Mucosa of stomach (tissue), 1 donor: Measurements from ENCODE around the gene CNTNAP2.
"Not testable (repeated sequence)": the region's sequence is repeated elsewhere in the genome, so short reads cannot be mapped to it uniquely, and the experiment has no call there.

Experiments used
- H3K27me3 ChIP-seq: one replicate; pipeline ENCODE4 v1.7.0; 2013; ENCODE audit warnings: mild to moderate bottlenecking, low read length; ENCODE audit not compliant: control insufficient read depth, insufficient read depth
- H3K36me3 ChIP-seq: one replicate; pipeline ENCODE4 v1.7.0; 2013; ENCODE audit warnings: low read length; ENCODE audit not compliant: control insufficient read depth, insufficient read depth
- H3K4me1 ChIP-seq: one replicate; pipeline ENCODE4 v1.7.0; 2013; ENCODE audit warnings: mild to moderate bottlenecking, low read length; ENCODE audit not compliant: control insufficient read depth, insufficient read depth
- H3K4me3 ChIP-seq: one replicate; pipeline ENCODE4 v1.7.0; 2013; ENCODE audit warnings: low read length
- H3K9ac ChIP-seq: one replicate; pipeline ENCODE4 v1.7.0; 2013; ENCODE audit warnings: mild to moderate bottlenecking, low read length, moderate library complexity
- H3K9me3 ChIP-seq: one replicate; pipeline ENCODE4 v1.7.0; 2013; ENCODE audit warnings: mild to moderate bottlenecking, low read length, moderate library complexity; ENCODE audit not compliant: control insufficient read depth
- donor health status: Pancreatic carcinoma.

The CNTNAP2 gene

DNA sequence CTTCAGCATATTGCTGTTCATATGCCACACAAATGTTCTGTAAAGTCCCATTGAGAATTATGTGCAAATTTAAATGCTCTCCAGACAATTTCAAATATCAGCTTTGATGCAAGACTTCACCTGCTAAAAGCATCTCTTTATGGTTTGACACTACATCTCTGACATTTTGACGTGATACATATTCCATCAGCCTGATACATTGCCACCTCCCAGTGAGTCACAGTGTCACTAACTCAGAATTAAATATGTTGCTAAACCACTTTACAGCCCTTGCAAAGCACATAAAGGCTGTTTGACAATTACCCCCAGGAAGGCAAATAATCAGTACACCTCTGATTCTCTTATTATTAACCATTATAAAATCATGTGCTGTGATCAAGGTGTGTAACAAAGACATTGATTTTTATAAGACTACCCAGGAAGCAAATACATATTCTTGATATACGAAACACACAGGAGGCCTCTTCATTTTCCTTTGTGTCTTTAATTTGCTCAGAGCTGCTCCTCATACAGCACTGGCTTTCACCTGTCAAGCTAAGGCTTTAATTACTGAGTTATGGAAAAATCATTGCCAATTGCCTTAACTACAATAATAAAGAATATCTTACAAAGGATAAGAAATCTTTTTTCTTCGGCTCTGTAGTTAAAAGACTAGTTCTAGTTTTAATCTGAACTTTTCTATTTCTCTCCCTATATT is 1926.5 kb downstream of the CNTNAP2 start:
- H3K36me3 ChIP-seq = no peaks in the 10 kb centered on the region

GRCh38 chr7:148044173-148044572 is 1927.6 kb downstream of the CNTNAP2 start:
- no peaks in the 10 kb centered on the region for H3K27me3 ChIP-seq
- H3K9ac ChIP-seq = no peak overlapping the region
- H3K4me1 ChIP-seq = no peaks in the 10 kb centered on the region
- no peak overlapping the region for H3K4me3 ChIP-seq
- no peaks in the 10 kb centered on the region for H3K36me3 ChIP-seq
- no peaks in the 10 kb centered on the region for H3K9me3 ChIP-seq

More for the DNA sequence above, 1926.5 kb downstream of the CNTNAP2 start:
- H3K27me3 ChIP-seq = no peaks in the 10 kb centered on the region
- no peaks in the 10 kb centered on the region for H3K4me1 ChIP-seq
- H3K9me3 ChIP-seq = no peaks in the 10 kb centered on the region
- H3K4me3 ChIP-seq = no peak overlapping the region
- no peak overlapping the region for H3K9ac ChIP-seq

- Histone ChIP-seq H3K9me3 (no peaks in the 10 kb centered on the region), H3K36me3 (no peaks in the 10 kb centered on the region), H3K4me3 (no peak overlapping the region), H3K27me3 (no peaks in the 10 kb centered on the region), H3K4me1 (no peaks in the 10 kb centered on the region), H3K9ac (no peak overlapping the region)
These were observed 1928.9 kb downstream of the CNTNAP2 start for GRCh38 chr7:148045521-148045920.

GRCh38 chr7:148049068-148049467 is 1932.5 kb downstream of the CNTNAP2 start:
- H3K9ac ChIP-seq = no peak overlapping the region
- H3K4me3 ChIP-seq = no peak overlapping the region
- H3K27me3 ChIP-seq = no peaks in the 10 kb centered on the region
- H3K9me3 ChIP-seq = no peaks in the 10 kb centered on the region
- H3K4me1 ChIP-seq = no peaks in the 10 kb centered on the region
- H3K36me3 ChIP-seq = no peaks in the 10 kb centered on the region

DNA sequence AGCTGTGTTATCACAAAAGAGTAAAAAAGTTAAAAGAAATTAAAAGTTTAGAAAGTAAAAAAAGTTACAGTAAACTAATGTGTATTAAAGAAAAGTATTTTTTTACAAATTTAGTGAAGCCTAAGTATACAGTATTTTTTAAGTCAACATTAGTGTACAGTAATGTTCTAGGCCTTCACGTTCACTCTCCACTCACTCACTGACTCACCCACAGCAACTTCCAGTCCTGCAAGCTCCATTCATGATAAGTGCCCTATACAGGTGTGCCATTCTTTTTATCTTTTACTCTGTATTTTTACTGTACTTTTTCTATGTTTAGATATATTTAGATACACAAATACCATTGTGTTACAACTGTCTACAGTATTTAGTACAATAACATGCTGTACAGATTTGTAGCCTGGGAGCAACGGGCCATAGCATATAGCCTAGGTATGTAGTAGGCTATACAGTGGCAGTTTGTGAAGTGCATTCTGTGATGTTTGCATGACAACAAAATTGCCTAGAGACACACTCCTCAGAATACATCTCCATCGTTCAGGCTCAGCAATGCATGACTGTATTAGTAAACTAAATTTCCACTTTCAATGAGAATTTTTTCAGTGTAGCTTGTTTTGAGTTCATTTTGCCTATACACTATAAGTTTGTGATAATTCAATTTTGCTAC is 1934.0 kb downstream of the CNTNAP2 start:
- Histone ChIP-seq H3K27me3 (no peaks in the 10 kb centered on the region), H3K4me1 (no peaks in the 10 kb centered on the region), H3K4me3 (no peak overlapping the region), H3K9me3 (no peaks in the 10 kb centered on the region), H3K9ac (no peak overlapping the region), H3K36me3 (no peaks in the 10 kb centered on the region)

DNA sequence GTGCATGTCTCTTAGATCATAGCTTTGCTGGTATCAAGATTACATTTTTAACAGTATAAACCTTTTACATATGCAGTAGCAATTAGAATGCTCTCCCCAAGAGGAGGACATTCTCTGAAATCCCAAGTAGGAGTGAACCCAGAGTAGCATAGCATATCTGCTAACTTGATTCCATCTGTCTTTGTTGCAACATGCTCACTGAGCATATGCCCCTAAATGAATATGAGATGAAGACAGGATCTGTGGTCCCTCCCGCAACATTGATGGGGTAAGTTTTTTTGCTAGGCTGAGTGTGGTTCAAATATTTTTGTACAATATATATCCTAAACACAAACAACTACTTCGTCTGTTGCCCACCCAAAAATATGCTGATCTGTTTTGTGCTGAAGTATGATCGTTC is 1939.8 kb downstream of the CNTNAP2 start:
- no peaks in the 10 kb centered on the region for H3K27me3 ChIP-seq
- no peaks in the 10 kb centered on the region for H3K9me3 ChIP-seq
- H3K4me1 ChIP-seq = no peaks in the 10 kb centered on the region
- no peak overlapping the region for H3K4me3 ChIP-seq
- H3K9ac ChIP-seq = no peak overlapping the region
- no peaks in the 10 kb centered on the region for H3K36me3 ChIP-seq

DNA sequence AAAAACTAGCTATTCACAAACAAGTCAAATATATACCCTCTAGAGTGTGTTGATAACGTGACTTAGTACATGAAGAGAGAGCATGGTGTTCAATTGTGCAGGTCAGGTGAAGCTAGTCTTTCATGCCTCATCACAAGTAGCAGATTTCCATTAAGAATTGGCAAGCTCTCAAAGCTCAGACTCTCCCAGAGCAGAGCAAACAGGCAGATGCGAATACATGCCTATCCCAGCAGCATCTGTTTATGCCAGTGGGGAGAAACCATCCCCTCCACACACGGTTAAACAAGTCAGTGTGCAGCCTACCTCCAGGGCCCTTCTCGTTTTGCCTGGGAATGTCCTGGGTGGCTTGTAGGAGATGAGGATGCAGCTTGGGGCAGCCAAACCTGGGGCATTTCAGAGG is 1941.5 kb downstream of the CNTNAP2 start:
- no peaks in the 10 kb centered on the region for H3K4me1 ChIP-seq
- no peaks in the 10 kb centered on the region for H3K27me3 ChIP-seq
- H3K9ac ChIP-seq = no peak overlapping the region
- no peak overlapping the region for H3K4me3 ChIP-seq
- H3K9me3 ChIP-seq = no peaks in the 10 kb centered on the region
- no peaks in the 10 kb centered on the region for H3K36me3 ChIP-seq

- Histone ChIP-seq H3K9me3 (no peaks in the 10 kb centered on the region), H3K36me3 (no peaks in the 10 kb centered on the region), H3K4me1 (no peaks in the 10 kb centered on the region), H3K4me3 (no peak overlapping the region), H3K9ac (no peak overlapping the region), H3K27me3 (no peaks in the 10 kb centered on the region)
These were observed 1942.2 kb downstream of the CNTNAP2 start for GRCh38 chr7:148058753-148059152.

- Histone ChIP-seq H3K9ac (no peak overlapping the region), H3K9me3 (no peaks in the 10 kb centered on the region), H3K27me3 (no peaks in the 10 kb centered on the region), H3K36me3 (no peaks in the 10 kb centered on the region), H3K4me1 (no peaks in the 10 kb centered on the region), H3K4me3 (no peak overlapping the region)
These were observed 1944.1 kb downstream of the CNTNAP2 start for GRCh38 chr7:148060724-148061123.

DNA sequence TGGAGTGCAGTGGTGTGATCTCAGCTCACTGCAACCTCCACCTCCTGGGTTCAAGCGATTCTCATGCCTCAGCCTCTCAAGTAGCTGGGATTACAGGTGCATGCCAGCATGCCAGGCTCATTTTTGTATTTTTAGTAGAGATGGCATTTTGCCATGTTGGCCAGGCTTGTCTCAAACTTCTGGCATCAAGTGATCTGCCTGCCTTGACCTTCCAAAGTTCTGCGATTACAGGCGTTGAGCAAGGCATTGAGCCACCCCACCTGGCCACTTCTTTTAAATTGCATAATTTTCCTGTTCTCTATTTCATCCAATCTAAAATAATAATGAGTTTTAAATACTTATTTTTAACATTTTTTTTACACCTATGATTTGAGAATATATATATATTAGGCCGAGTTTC is 1961.5 kb downstream of the CNTNAP2 start:
- not testable (repeated sequence) for H3K4me3 ChIP-seq, H3K9me3 ChIP-seq, H3K36me3 ChIP-seq, H3K4me1 ChIP-seq, H3K27me3 ChIP-seq, H3K9ac ChIP-seq

DNA sequence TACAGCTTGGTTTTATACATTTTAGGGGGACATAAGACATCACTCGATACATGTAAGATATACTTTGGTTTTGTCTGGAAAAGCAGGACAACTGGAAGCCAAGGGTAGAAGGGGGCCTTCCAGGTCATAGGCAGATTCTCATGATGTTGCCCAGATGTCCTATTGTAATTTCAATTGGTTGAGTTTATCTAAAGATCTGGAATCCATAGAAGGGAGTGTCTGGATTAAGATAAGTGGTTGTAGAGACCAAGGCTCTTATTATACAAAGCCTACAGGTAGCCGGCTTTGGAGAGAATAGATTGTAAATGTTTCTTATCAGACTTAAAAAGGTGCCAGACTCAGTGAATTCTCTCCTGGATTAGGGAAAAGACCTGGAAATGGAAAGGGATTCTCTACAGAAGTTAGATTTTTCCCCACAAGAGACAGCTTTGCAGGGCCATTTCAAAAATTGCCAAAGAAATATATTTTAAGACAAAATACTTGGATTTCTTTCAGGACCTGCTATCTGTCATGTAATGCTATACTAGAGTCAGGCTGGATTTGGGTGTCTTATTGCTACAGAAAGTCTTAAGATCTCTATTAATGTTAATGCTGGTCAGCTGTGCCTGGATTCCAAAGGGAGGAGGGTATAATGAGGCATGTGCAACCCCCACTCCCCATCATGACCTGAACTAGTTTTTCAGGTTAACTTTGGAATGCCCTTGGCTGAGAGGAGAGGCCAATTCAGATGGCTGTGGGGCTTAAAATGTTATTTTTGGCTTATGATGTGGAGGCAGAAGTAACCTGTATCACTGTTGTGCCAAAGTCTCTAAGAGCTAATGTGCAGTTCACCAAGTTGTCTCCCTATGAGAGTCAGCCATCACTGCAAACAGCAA is 1962.8 kb downstream of the CNTNAP2 start:
- Histone ChIP-seq H3K4me1 (no peaks in the 10 kb centered on the region), H3K9me3 (no peaks in the 10 kb centered on the region), H3K9ac (no peak overlapping the region), H3K27me3 (no peaks in the 10 kb centered on the region), H3K36me3 (no peaks in the 10 kb centered on the region), H3K4me3 (no peak overlapping the region)

DNA sequence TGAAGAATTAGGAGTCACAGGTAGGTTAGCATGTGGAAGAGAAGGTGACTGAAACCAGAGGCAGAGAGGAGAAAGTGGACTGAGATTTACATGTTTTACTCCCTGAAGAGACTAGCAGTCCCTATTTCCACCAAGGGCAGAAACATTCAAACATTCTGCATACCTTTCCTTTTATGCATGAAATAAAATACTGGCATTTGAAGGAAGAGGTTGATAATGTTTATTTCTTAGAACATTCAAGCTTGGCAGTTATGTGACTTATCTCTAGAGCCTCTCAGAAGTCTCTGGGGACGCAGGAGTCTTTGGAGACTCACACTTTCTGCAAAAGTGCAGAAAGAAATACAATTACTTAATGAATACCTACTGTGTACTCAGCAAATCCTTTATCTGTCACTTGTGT is 1966.8 kb downstream of the CNTNAP2 start:
- Histone ChIP-seq H3K9ac (no peak overlapping the region), H3K27me3 (no peaks in the 10 kb centered on the region), H3K36me3 (no peaks in the 10 kb centered on the region), H3K9me3 (no peaks in the 10 kb centered on the region), H3K4me3 (no peak overlapping the region), H3K4me1 (no peaks in the 10 kb centered on the region)
